CD4-positive, alpha-beta T cell treated with Interleukin-10 for 1 hour (primary cell): ENCODE measurements around the gene SLC37A2.
"Not testable (repeated sequence)": the region's sequence is repeated elsewhere in the genome, so short reads cannot be mapped to it uniquely, and the experiment has no call there.

Experiments used
- DNase-seq: peaks from one replicate; pipeline ENCODE4 v3.0.0-alpha.2; 2020

Gene SLC37A2

DNA sequence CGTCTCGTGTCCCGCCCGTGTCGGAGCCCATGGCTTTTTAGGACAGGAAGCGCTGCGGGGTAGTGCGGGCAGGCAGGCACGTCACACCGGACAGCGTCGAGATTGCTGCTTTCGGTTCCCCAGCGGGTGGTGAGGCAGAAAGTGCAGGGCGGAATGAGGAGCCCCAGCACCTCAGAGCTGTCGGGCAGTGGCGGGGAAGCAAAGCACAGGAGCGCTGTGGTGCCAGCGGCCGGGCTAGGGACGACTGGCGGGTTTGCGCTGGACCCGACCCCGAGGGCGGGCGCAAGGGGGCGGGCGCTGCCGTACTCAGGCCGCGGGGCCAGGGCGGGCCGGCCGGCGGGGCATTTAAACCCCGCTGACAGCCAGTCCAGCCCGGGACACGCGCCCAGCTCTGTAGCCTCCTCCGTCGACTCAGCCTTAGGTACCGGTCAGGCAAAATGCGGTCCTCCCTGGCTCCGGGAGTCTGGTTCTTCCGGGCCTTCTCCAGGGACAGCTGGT, at the start of gene SLC37A2:
Gene SLC37A2 (plus strand): TSS at position 375 of the 498 bp plus-strand sequence. CDS start 63 bp downstream, at position 438.
- peak; percentile 48 for DNase-seq

DNA sequence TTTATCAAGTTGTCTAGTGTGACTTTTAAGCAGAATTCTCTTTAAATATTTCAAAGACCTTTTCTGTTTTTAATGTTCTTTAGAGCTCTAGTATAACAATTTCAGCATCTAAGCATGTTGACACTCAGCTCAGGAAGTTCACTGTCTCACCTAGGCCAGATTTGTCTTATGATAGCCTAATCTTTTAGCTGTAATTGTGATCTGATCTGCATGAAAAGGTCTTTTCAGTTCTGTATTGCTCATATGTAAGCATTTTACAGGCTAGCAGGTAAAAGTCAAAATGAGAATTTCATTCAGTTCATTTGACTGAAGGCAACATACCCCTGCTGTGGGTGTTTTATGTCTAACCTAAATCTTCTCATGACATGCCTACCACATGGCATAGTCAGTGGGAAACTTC, 46.7 kb upstream of the SLC37A2 start:
- no peak for DNase-seq

DNA sequence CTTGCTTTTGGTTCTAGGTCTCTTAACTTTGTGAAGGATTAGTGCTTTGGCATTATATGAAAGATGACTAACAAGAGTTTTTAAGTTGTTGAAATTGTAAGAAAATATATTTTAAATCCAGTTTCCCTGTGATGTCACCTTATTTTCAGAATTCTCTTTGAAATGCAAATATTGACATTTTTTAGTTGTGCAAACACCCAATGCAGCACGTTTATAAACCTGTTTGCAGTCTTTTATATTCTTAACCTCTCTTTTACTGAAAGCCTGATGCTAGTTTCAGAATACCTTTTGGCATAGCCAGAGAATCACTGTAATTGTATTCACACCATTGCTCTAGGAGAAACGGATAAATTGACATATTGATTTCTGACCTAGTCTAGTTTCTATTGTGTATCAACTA, 42.8 kb upstream of the SLC37A2 start:
- no peak for DNase-seq

DNA sequence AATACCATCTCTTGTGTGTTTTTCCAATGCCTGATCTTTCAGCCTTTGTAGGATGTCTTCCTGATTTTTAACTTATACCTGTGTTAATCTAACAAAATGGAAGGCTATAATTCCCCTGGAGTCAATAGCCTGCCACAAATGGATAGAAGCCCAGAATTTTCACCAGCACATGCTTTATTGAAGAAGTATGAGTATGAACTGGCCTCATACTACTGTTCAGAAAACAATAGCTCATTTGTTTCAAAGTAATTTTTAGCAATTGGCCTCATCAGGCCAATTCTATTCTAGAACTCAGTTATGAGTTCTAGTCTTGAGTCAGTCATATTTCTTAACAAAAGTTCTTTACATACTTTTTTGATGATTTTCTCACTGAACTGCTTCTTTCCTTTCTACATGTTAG, 40.6 kb upstream of the SLC37A2 start:
- no peak for DNase-seq

DNA sequence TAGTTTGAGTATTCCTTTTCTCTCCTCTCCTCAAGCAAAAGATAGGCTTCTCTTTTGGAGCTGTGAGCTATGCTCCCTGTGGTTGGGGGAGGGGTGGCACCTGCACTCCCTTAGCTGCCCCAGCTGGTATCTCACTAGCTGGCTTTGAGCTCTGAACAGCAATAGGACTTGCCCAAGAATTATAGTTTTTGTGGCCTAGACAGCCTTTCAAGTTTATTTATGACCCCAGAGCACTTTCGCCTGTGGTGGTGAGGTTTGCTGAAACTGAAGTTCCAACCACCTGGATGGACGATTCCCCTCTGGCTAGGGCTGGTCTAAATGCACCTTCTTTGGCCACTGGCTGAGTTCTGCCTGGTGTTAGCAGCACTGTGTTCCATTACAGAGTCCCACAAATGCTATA, 37.1 kb upstream of the SLC37A2 start:
- DNase-seq, result no peak

DNA sequence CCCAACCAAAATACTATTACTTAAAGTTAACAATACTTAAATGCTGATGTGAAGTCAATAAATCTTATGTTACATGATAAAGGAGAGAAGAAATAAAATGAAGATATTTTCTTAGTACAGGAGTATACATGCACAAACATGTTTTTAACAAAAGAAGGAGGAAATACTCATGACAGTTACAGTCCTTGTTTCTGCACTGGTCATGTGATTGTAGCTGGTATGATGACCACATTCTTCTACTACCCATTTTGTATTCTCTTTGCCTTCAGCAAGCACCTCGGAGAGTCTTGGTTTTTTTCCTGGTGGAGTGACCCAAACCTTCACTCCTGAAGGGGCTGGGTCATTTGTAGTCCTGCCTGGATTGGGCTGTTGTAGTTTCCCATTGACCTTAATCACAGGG, 33.7 kb upstream of the SLC37A2 start:
- DNase-seq, result not testable (repeated sequence)

DNA sequence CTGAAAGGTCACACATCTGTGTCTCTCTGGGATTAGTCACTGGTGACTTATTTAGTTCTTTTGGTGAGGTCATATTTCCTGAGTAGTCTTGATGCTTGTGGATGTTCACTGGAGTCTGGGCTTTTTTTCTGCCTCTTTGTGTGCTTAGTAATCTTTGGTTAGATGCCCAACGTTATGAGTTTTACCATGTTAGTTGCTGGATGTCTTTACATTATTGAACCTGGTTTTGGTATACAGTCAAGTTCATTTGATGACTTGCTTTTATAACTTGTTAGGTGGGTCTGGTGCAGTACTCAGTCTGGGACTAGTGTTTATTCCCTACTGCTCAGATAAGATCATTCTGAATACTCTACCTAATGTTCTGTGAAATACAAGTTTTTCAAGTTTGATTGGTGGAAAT, 26.2 kb upstream of the SLC37A2 start:
- no peak for DNase-seq

DNA sequence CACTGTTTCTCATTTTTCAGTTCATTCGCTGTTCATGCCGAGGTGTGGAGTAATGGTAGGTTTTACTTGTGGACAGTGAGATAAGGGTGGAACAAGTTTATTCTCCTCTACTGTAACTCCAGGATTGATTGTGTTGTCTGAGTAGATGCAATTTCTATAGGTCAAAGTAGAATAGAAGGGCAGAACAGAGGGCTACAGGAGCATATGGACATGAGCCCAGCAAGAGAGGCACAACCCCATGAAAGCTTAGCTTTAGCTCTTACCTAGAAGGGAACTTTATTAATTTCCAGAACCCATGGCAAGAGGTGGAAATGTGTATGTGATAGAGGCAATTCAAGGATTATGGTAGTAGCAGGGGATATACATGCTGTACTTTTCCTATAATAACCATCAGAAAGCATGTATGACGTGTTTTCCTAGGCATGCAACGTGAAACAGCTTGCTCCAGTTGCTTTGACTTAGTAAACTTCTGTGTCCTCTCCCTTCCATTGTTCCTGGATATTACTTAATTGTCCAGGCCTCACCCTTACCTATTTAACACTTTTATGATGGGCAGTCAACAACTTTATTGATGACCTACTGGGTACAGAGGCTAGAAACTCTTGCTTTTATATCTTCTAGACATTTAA, 13.8 kb upstream of the SLC37A2 start:
- no peak for DNase-seq

DNA sequence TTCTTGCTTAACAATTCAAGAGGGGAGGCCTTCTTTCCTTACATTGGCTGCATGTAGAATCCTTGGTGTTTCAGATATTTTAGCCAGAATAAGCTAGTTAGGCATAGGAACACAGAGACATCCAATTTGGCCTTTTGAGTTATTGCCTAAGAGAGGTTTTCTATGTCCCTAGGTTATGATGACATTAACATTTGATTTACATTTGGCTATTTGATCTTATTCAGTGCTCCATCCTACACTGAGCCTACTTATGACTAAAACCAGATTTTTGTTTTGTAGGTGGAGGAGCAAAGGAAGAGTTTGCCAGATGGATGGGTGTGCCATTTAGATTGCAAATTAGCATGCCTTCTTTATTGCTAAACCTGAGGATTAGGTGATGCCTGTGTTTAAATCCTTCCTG, 11.1 kb upstream of the SLC37A2 start:
- DNase-seq, result no peak

DNA sequence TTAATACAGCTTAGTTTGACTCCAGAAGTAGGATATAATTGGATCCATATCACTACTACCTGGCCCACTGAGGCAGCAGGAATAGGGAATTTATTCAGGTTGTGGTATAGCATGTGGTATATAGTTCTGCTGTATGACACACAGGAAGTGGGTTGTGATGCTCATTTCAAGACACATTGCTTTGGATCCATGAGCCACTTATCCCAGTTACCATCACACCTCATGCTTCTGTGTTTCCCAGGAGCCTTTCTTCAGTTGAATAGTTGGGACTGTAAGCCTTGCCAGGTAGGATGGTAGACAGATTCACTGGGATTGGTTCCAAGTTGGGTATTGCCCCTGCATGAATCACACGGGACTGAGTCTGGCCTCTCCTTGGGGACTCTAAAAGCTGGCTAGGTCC, 9.9 kb upstream of the SLC37A2 start:
- no peak for DNase-seq

DNA sequence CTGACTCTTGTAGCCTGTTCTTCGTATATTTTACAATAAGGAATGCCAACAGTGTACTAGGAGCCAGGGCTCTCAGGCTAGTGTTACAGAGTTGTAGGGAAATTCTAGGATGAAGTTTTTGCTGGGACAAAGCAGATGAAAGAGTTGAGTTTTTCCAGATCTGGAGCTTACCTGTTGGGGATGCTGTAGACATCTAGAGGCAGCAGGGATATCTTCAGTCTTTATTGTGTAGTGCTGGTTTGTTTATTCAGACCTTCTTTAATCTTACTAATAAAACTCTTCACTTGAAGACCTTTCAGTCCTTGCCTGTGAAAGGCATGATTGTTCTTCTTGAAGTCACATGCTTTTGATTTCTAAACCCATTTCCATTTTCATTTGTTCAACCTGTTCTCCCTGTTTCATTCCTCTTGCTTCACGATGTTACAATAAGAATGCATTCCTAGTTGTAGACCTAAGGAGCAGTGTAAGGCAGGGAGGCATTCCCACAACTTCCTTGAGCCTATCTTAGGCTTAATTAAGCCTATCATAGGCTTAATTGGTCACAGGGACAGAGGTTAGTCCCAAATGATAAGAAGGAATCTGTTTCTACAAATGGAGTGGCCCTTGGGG, 7.9 kb upstream of the SLC37A2 start:
- no peak for DNase-seq

DNA sequence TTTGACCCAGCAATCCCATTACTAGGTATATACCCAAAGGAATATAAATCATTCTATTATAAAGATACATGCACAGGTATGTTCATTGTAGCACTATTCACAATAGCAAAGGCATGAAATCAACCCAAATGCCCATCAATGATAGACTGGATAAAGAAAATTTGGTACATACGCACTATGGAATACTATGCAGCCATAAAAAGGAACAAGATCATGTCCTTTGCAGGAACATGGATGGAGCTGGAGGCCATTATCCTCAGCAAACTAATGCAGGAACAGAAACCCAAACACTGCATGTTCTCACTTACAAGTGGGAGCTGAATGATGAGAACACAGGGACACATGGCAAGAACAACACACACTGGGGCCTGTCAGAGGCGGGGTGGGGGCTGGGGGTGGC, 7.0 kb upstream of the SLC37A2 start:
- not testable (repeated sequence) for DNase-seq

DNA sequence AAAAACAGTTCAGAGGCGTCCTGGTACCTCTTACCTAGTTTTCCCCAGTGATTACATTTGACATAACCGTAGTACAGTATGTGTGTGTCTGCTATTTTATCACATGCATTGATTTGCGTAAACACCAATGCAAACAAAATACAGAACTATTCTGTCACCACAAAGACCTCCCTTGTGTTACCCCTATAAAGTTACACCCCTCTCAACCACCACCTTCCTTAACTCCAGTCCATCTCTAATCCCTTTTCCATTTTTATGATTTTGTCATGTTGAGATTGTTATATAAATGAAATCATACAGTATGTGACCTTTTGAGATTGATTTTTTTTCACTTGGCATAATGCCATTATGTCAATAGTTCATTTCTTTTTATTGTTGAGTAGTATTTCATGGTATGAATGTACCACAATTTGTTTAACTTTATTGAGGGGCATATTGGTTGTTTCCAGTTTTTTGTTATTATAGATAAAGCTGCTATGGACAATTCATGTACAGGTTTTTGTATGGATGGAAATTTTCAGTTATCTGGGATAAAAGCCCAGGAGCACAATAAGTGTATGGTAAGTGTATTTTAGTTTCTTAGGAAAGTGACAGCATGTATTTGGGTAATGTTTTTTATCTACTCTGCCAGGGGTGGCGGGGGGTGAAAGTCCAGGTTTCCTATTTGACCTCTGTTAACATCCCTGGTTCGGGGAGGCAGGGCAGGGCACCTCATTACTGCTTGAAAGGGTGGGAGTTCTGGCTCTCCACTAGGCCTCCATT, 6.0 kb upstream of the SLC37A2 start:
- no peak for DNase-seq

DNA sequence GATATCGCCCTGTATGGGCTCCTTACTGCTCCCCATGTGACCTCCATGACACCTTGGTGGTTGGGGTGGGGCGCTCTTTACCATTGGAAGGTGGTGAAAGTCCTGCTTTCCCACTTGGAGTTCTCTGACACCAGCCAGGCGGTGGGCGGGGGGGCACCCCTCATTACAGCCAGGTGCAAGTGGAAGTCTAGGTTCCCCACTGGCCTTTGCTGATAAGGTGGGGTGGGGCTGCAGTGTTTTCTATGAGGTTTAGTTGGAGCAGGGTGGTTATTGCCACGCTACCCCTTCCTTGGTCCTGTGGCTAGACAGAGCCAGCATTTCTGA, 5.5 kb upstream of the SLC37A2 start:
- DNase-seq, result no peak

DNA sequence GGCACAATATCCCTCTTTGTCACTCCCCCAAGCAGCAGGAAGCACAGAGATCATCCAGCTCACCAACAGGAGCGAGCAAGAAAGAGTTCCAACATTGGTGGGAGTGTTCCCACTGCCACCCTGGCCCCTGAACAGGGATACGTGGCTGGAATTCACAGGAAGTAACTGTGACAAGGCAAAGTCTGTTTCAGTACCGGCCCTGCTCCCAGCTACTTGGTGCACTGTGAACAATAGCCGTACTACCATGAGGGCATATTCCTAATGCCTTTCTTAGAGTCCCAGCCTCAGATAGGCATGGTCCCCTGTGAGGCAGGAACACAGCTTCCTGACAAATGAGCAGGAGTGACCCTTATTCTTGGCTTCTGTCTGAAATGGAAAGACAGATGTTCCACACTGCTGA, 1.8 kb upstream of the SLC37A2 start:
- DNase-seq, result no peak

DNA sequence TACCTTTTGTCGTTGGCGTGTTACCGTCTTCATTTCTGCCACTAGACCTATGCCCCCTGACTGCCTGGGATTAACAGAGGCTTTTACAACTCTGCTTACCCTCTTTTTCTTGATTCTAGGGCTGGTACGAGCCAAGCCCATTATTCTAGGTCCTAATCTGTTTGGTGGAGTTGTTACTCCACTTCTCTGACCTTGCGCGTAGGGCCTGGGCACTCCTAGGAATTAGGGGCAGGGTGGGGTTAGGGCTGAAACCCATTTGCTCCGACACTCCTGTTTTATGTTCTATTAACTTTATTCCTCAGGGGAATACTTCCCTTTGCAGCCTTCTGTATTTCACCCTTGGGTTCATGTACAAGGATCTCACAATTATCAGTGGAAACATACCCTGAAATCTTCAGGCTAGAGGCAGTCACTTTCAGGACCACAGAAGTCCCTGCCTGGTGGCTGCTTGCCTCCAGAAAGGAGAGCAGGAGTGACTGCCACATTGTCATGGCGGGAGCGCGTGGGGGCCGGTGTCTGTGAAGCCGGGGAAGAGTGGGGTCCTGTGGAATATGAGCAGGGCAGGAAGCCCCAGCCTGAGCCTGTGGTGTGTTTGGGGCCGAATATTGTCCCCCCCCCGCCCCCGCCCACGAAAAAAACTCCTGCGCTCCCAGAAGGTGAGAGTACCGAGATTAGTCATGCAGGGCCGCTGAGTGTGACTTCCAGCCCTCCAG, 731 bp upstream of the SLC37A2 start:
- no peak for DNase-seq

DNA sequence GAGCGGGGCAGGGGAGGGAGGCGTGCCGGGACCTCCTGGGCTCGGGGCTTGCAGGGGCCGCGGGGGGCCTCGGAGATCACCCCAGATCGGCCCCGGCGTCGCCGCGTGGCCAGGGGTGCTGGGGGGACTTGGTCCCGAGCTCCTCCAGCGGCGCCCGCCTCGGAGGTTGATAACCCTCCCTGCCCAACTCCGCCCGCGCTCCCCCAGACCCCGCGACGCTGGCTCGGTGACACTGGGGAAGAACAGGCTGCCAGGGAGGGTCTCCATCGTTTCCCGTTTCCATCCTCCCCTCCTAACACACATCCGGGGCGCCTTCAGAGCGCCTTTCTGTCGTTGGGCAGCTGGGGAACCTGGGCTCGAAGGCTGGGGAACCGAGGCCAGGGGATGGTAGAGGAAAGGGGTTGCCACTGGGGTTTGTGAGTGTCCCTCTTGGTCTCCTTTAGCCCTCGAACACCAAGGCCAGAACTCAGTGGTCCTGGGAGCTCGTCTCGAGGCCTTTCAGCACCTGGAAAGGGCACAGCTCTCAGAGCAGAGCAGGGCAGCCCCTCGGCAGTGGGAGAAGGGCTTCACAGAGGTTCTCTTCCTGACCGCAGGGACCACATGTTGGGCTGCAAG, 431 bp downstream of the SLC37A2 start:
- no peak for DNase-seq

DNA sequence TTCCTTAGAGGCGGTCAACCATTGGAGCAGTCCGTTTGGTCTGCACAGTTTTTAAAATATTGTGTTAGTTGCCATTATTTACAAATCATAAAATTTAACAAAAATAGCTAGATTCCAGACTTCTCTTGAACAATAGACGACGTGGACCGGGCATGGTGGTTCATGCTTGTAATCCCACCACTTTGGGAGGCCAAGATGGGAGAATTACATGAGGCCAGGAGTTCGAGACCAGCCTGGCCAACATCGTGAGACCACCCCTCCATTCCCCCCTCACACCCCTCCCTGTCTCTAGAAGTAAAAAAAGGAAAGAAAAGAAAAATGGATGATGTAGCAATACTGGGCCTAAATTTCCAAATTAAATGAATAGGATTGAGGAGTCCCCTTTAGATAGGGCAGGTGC, 965 bp downstream of the SLC37A2 start:
- DNase-seq, result no peak

DNA sequence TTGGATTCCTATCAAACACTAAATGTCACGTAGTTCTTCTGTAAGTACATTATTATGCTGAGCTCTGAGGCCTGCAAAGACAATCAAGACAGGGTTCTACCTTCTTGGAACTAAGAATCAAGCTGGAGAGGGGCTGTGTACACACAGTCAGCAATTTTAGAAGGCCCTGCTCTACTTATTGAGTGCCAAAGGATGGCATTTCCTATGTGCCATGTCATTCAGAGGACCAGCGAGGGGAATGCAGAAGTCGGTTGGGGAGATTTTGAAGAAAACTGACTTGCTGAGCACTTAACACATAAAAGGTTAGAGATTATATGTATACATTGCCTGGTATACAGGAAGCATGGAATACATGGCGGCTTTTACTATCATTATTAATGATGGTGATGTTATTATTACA, 5.3 kb downstream of the SLC37A2 start:
- DNase-seq, result no peak

DNA sequence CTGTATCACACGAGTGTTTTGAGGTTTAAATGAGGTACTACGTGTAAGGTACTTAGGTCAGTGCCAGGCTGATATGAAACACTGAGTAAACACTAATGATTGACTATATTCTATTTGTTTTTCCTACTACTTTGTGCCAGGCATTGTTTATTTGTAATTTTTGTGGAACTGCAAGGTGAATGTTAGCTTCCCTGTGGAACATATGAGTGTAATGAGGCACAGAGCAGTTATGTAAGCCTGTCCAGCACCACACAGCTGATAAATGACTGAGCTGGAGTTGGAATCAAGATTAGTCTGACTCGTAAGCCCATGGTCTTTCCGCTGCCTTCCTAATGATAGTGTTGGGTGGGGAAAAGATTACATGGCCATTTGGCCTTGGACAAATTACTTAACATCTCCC, 5.9 kb downstream of the SLC37A2 start:
- DNase-seq, result no peak

DNA sequence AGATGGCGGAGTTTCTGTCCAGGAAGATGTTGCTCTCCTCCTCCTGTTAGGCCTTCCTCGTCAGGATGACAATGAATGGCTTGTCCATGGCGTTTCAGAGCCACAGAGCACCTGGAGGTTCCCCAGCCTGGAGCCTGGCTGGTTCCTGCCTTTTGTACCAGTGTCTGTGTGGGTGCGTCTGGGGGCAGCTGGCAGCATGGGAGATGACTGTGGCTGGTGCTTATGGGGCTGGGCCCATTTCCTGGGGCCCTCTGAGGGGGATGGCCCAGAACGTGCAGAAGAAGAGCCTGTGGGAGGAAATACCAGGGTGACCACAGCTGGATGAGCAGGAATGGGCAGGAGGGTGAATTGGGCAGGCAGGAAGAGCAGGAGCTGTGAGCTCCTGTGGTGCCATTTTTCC, 6.7 kb downstream of the SLC37A2 start:
- no peak for DNase-seq

DNA sequence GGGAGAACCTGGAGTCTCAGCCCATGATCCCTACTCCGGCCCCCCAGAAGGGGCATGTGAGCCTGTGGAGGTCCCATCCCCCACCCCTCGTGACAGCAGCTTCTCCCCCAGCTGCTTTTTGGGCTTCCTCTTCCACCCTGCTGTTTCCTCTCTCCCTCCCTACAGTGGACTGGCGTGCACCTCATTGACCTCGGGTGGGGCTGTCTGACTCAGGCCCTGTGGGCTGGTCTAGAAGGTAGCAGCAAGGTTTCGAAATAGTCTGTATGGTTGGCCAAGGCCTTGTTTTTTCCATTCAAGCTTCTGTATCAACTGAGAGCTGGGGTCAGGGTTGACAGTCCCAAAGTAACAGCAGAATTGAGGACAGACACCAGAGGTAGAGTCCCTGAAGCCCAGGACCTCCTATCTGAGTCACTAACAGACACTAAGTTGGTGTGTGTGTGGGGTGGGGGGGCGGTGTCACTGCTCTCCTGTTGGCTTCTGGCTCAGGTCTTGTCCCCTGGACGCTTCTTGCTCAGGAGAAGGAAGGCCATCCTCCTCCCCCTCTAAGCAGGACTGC, 7.7 kb downstream of the SLC37A2 start:
- peak; percentile 14 for DNase-seq

DNA sequence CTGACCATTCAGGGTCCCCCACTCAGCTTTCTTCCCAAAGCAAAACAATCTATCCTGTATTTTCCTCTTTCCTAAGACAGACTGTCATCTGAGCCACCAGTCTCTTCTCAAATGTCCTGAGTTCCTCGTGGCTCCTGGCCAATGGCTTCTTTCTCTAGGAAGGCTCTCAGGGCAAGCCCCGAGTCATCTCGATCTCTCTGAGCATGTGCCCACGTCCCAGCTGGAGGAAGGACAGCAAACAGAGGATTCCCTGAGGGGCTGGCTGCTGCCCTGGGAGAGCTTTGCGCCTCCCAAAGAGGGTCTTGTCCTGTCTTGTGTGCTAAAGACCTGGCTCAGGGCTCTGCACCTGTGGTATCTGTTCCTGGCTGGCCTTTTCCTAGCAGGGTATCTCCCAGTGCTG, 8.3 kb downstream of the SLC37A2 start:
- DNase-seq, result no peak
